T-cell (primary cell): Measurements from ENCODE around the gene PHGDH. TPM values are rescaled to one million over a fixed set of nuclear protein-coding genes. Genes with fewer than 3 reads are reported as not detected.

Experiments used
- ATAC-seq, 4 experiments: fragments of 200-7000 bp in 3 of 4; fragments of 150-1000 bp in 1 of 4; cut with Tn5 transposase; replicated peaks in 1 of 4; 1 replicate in 3 of 4; 2 replicates in 1 of 4; pipeline ENCODE4 v1.10.0; 2021; ENCODE audit warnings: moderate library complexity in 3 of 4, mild to moderate bottlenecking in 2 of 4, moderate number of reproducible peaks in 1 of 4
- CTCF ChIA-PET, 2 donors: fragments of 300-600 bp; sonication (Branson Sonifier 250); formaldehyde crosslinking; loops; one replicate each; lab custom pipeline; 2022; ENCODE audit warnings: antibody characterized with exemption in 2 of 2; lab: Charles Lee
- POLR2A ChIA-PET, 2 donors: fragments of 300-600 bp; sonication (Branson Sonifier 250); formaldehyde crosslinking; loops; one replicate each; lab custom pipeline; 2022; ENCODE audit warnings: antibody characterized with exemption in 2 of 2; lab: Charles Lee
- DNase-seq, 35 experiments: peaks; one replicate each; pipeline versions ENCODE4 v3.0.0 to v3.0.0-alpha.2; 2013 to 2023
- H3K27ac ChIP-seq: one replicate; pipeline ENCODE4 v1.5.1; 2013; ENCODE audit warnings: low read length
- H3K27me3 ChIP-seq, 2 experiments: replicated peaks in 1 of 2; 1 replicate in 1 of 2; 2 replicates in 1 of 2; pipeline versions ENCODE4 v1.6.1 to v1.7.0; 2013; ENCODE audit warnings: low read length in 1 of 2, mixed read lengths in 1 of 2; ENCODE audit not compliant: control insufficient read depth in 2 of 2, insufficient read depth in 2 of 2; ENCODE audit errors: extremely low read depth in 1 of 2
- H3K36me3 ChIP-seq, 2 donors: 1 replicate in 1 of 2; 2 replicates in 1 of 2; pipeline versions ENCODE4 v1.6.1 to v1.7.0; 2013; ENCODE audit warnings: low read length in 1 of 2; ENCODE audit not compliant: control insufficient read depth in 2 of 2, insufficient read depth in 1 of 2; ENCODE audit errors: extremely low read depth in 1 of 2
- H3K4me1 ChIP-seq, 2 experiments: 1 replicate in 1 of 2; 2 replicates in 1 of 2; pipeline versions ENCODE4 v1.6.1 to v1.7.0; 2013; ENCODE audit warnings: low read length in 2 of 2, mixed read lengths in 1 of 2; ENCODE audit not compliant: insufficient read depth in 2 of 2, control insufficient read depth in 1 of 2; ENCODE audit errors: extremely low read depth in 1 of 2
- H3K4me3 ChIP-seq, 2 donors: 1 replicate in 1 of 2; 2 replicates in 1 of 2; pipeline versions ENCODE4 v1.5.1 to v1.7.0; 2013; ENCODE audit warnings: mild to moderate bottlenecking in 2 of 2, low read length in 1 of 2, moderate library complexity in 1 of 2; ENCODE audit not compliant: control insufficient read depth in 1 of 2; ENCODE audit errors: extremely low read depth in 1 of 2
- H3K9me3 ChIP-seq: 2 replicates; pipeline ENCODE4 v1.7.0; 2013
- H3K27ac Mint-ChIP-seq, 2 donors: one replicate each; pipeline ENCODE4 v1.8.0; 2020 to 2021; ENCODE audit warnings: mild to moderate bottlenecking in 2 of 2, mixed read lengths in 2 of 2
- H3K27me3 Mint-ChIP-seq, 2 donors: one replicate each; pipeline ENCODE4 v1.8.0; 2021 to 2022; ENCODE audit warnings: mixed read lengths in 2 of 2
- H3K36me3 Mint-ChIP-seq: one replicate; pipeline ENCODE4 v1.8.0; 2021; ENCODE audit warnings: mixed read lengths
- H3K4me1 Mint-ChIP-seq, 3 donors: one replicate each; pipeline ENCODE4 v1.8.0; 2020 to 2022; ENCODE audit warnings: mixed read lengths in 3 of 3, mild to moderate bottlenecking in 1 of 3
- H3K4me3 Mint-ChIP-seq, 3 donors: one replicate each; pipeline ENCODE4 v1.8.0; 2020 to 2022; ENCODE audit warnings: mild to moderate bottlenecking in 3 of 3, mixed read lengths in 3 of 3, moderate library complexity in 3 of 3
- H3K9me3 Mint-ChIP-seq, 3 donors: one replicate each; pipeline ENCODE4 v1.8.0; 2020 to 2022; ENCODE audit warnings: mixed read lengths in 3 of 3
- WGBS: methylation state at CpG from one replicate; pipeline ENCODE4 v1.1.5; 2013; ENCODE audit warnings: missing lambda C conversion rate; ENCODE audit not compliant: insufficient coverage; 5-methylcytosine and 5-hydroxymethylcytosine counted together
- total RNA-seq, 35 experiments: library from RNA in 6 of 35; stranded (reverse) in 6 of 35; fragments of 120-200 nt in 1 of 35; gene quantifications; one replicate each; pipeline versions ENCODE4 v1.2.1 to v1.2.4 and lab custom pipeline; 2013 to 2026

PHGDH gene
- total RNA-seq, 5 donors from 2014 or later (not counting 1 experiment from before 2014, with no cell fraction given): 7.8 to 27.4 (median 14.3) TPM

- Mint-ChIP-seq H3K9me3 (no peaks in the 10 kb centered on the region), H3K4me1 (peaks cover 0 to 4% (median 3%) of the 10 kb centered on the region in 3 donors), H3K27me3 (no peaks in the 10 kb centered on the region), H3K27ac (no peak overlapping the region), H3K4me3 (no peak overlapping the region), H3K36me3 (no peaks in the 10 kb centered on the region)
- 82% methylated on average over 4 of the region's 7 CpGs for WGBS
- ATAC-seq: no peak
- H3K4me3 ChIP-seq: no peak overlapping the region
- H3K9me3 ChIP-seq: no peaks in the 10 kb centered on the region
- peaks cover 0 to 7% of the 10 kb centered on the region in 2 experiments for H3K27me3 ChIP-seq
- peaks cover 0 to 13% of the 10 kb centered on the region in 2 donors for H3K36me3 ChIP-seq
- no peak overlapping the region for H3K27ac ChIP-seq
- ChIA-PET CTCF (interaction anchor here in 1 of 2 donors (0.8 to 0.9 kb wide), 2 partner anchors 21 to 66 kb away, joined by 3 to 5 read pairs; no protein-coding TSS in a partner anchor), POLR2A (no interaction called here)
- no peak for DNase-seq
- peaks cover 0 to 5% of the 10 kb centered on the region in 2 experiments for H3K4me1 ChIP-seq
These were observed 30.9 kb downstream of the PHGDH start for GRCh38 chr1:119742677-119743076.

- POLR2A ChIA-PET: no interaction called here
- no peaks in the 10 kb centered on the region for H3K9me3 ChIP-seq
- ATAC-seq (no peak), DNase-seq (no peak)
- H3K27ac ChIP-seq: no peak overlapping the region
- Mint-ChIP-seq H3K36me3 (no peaks in the 10 kb centered on the region), H3K27ac (no peak overlapping the region), H3K9me3 (no peaks in the 10 kb centered on the region), H3K27me3 (no peaks in the 10 kb centered on the region), H3K4me1 (peaks cover 0 to 4% (median 3%) of the 10 kb centered on the region in 3 donors), H3K4me3 (no peak overlapping the region)
- H3K4me3 ChIP-seq: no peak overlapping the region
- CTCF ChIA-PET: interaction anchor here in 1 of 2 donors (0.8 kb wide), 1 partner anchor 9 kb away, joined by 4 read pairs; no protein-coding TSS in a partner anchor
- WGBS: 77% methylated on average over 3 of the region's 3 CpGs
- peaks cover 0 to 5% of the 10 kb centered on the region in 2 experiments for H3K4me1 ChIP-seq
- peaks cover 0 to 7% of the 10 kb centered on the region in 2 experiments for H3K27me3 ChIP-seq
- H3K36me3 ChIP-seq: peaks cover 0 to 7% of the 10 kb centered on the region in 2 donors
These were observed 31.6 kb downstream of the PHGDH start for GRCh38 chr1:119743308-119743707.

- ATAC-seq (peak; percentile 44 to 67 (median 62)), DNase-seq (peak in 30 of 35 experiments; percentile 8 to 67 (median 27))
- H3K4me1 ChIP-seq: peaks cover 0 to 5% of the 10 kb centered on the region in 2 experiments
- peaks cover 0 to 7% of the 10 kb centered on the region in 2 donors for H3K36me3 ChIP-seq
- Mint-ChIP-seq H3K9me3 (no peaks in the 10 kb centered on the region), H3K27ac (no peak overlapping the region), H3K36me3 (no peaks in the 10 kb centered on the region), H3K27me3 (no peaks in the 10 kb centered on the region), H3K4me1 (peaks cover 0 to 4% (median 3%) of the 10 kb centered on the region in 3 donors), H3K4me3 (no peak overlapping the region)
- H3K27ac ChIP-seq: no peak overlapping the region
- H3K27me3 ChIP-seq: peaks cover 0 to 7% of the 10 kb centered on the region in 2 experiments
- CTCF ChIA-PET: interaction anchor here in 1 of 2 donors (0.8 to 1.0 kb wide), 2 partner anchors 8 to 14 kb away, joined by 3 to 4 read pairs; no protein-coding TSS in a partner anchor
- no peaks in the 10 kb centered on the region for H3K9me3 ChIP-seq
- POLR2A ChIA-PET: no interaction called here
- WGBS: 29% methylated on average over 11 of the region's 17 CpGs
- H3K4me3 ChIP-seq: no peak overlapping the region
These were observed 32.3 kb downstream of the PHGDH start for GRCh38 chr1:119743776-119744597.

- H3K27ac ChIP-seq: no peak overlapping the region
- Mint-ChIP-seq H3K9me3 (no peaks in the 10 kb centered on the region), H3K4me1 (peaks cover 0 to 4% (median 3%) of the 10 kb centered on the region in 3 donors), H3K36me3 (no peaks in the 10 kb centered on the region), H3K4me3 (no peak overlapping the region), H3K27me3 (no peaks in the 10 kb centered on the region), H3K27ac (no peak overlapping the region)
- CTCF ChIA-PET: interaction anchor here in 1 of 2 donors (1.0 kb wide), 1 partner anchor 14 kb away, joined by 3 read pairs; no protein-coding TSS in a partner anchor
- WGBS: no CpG with 5 or more reads among the region's 1 CpG
- peaks cover 0 to 7% of the 10 kb centered on the region in 2 donors for H3K36me3 ChIP-seq
- H3K9me3 ChIP-seq: no peaks in the 10 kb centered on the region
- ATAC-seq: no peak
- peaks cover 0 to 5% of the 10 kb centered on the region in 2 experiments for H3K4me1 ChIP-seq
- POLR2A ChIA-PET: no interaction called here
- DNase-seq: no peak
- H3K4me3 ChIP-seq: no peak overlapping the region
- peaks cover 0 to 7% of the 10 kb centered on the region in 2 experiments for H3K27me3 ChIP-seq
These were observed 32.8 kb downstream of the PHGDH start for GRCh38 chr1:119744598-119744942.

GRCh38 chr1:119745034-119745433 is 33.3 kb downstream of the PHGDH start:
- ChIA-PET POLR2A (no interaction called here), CTCF (interaction anchor here in 1 of 2 donors (0.8 to 1.1 kb wide), 2 partner anchors 12 to 99 kb away, joined by 3 read pairs; no protein-coding TSS in a partner anchor)
- Histone ChIP-seq H3K4me1 (peaks cover 0 to 5% of the 10 kb centered on the region in 2 experiments), H3K27me3 (peaks cover 0 to 7% of the 10 kb centered on the region in 2 experiments), H3K9me3 (no peaks in the 10 kb centered on the region), H3K4me3 (no peak overlapping the region), H3K27ac (no peak overlapping the region), H3K36me3 (peaks cover 0 to 7% of the 10 kb centered on the region in 2 donors)
- ATAC-seq: no peak
- peaks cover 0 to 4% (median 3%) of the 10 kb centered on the region in 3 donors for H3K4me1 Mint-ChIP-seq
- WGBS: 100% methylated on average over 1 of the region's 1 CpG
- no peak overlapping the region for H3K4me3 Mint-ChIP-seq
- H3K9me3 Mint-ChIP-seq: no peaks in the 10 kb centered on the region
- no peaks in the 10 kb centered on the region for H3K27me3 Mint-ChIP-seq
- H3K36me3 Mint-ChIP-seq: no peaks in the 10 kb centered on the region
- no peak overlapping the region for H3K27ac Mint-ChIP-seq
- no peak for DNase-seq

- Mint-ChIP-seq H3K4me1 (peaks cover 0 to 4% (median 3%) of the 10 kb centered on the region in 3 donors), H3K27me3 (peaks cover 3 to 8% of the 10 kb centered on the region in 2 donors), H3K9me3 (no peaks in the 10 kb centered on the region), H3K4me3 (no peak overlapping the region), H3K27ac (no peak overlapping the region), H3K36me3 (no peaks in the 10 kb centered on the region)
- Histone ChIP-seq H3K27ac (no peak overlapping the region), H3K36me3 (no peaks in the 10 kb centered on the region), H3K9me3 (no peaks in the 10 kb centered on the region), H3K4me3 (no peak overlapping the region), H3K4me1 (peaks cover 0 to 5% of the 10 kb centered on the region in 2 experiments), H3K27me3 (peaks cover 0 to 8% of the 10 kb centered on the region in 2 experiments)
- ChIA-PET CTCF (no interaction called here), POLR2A (no interaction called here)
- DNase-seq: no peak
- WGBS: 100% methylated on average over 1 of the region's 3 CpGs
- no peak for ATAC-seq
These were observed 35.7 kb downstream of the PHGDH start for GRCh38 chr1:119747451-119747850.
